NCI-H1105 (cell line): ENCODE data around the gene WDR45B.
"Not testable (repeated sequence)": the region's sequence is repeated elsewhere in the genome, so short reads cannot be mapped to it uniquely, and the experiment has no call there.

Experiments
- DNase-seq: peaks from one replicate; lab custom pipeline; 2025; lab: John Stamatoyannopoulos, UW

WDR45B gene

DNA sequence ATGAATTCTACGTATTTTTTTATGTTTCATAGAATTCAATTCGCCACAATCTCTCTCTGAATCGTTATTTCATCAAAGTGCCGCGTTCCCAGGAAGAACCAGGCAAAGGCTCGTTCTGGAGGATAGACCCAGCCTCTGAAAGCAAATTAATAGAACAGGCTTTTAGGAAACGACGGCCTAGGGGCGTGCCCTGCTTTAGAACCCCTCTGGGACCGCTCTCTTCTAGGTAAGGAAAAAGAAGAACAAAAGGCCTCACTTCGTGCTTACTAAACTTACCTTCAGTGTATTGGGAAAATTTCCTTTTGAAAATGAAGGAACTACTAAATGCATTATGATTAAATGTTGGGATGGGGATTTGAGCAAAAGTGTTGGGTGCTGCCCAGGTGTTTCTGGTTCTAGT, 65.5 kb downstream of the WDR45B start:
- no peak for DNase-seq

DNA sequence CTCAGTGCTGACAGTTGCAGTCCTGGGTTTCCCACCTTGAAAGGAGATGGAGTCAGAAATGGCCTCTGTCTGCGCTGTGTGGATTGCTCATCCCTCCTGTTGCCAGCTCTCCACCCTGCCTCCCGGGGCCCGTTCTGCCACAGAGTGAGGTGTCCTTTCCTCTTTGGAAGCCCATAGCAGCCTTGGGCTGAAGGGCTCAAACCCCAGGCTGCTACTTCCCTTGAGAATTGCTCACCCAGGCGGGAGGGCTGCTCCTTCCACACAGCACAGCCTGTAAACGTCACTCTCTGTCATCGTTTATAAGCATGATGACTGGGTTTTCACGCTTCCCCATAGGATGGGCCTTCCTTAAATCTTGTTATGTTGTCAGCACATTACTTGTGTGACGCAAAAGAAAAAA, 66.0 kb downstream of the WDR45B start:
- no peak for DNase-seq

DNA sequence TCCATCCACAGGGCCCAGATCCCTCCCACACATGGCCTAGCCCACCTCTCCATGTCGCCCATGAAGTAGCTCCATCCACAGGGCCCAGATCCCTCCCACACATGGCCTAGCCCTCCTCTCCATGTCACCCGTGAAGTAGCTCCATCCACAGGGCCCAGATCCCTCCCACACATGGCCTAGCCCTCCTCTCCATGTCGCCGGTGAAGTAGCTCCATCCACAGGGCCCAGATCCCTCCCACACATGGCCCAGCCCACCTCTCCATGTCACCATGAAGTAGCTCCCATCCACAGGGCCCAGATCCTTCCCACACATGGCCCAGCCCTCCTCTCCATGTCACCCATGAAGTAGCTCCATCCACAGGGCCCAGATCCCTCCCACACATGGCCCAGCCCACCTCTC, 68.3 kb downstream of the WDR45B start:
- not testable (repeated sequence) for DNase-seq

DNA sequence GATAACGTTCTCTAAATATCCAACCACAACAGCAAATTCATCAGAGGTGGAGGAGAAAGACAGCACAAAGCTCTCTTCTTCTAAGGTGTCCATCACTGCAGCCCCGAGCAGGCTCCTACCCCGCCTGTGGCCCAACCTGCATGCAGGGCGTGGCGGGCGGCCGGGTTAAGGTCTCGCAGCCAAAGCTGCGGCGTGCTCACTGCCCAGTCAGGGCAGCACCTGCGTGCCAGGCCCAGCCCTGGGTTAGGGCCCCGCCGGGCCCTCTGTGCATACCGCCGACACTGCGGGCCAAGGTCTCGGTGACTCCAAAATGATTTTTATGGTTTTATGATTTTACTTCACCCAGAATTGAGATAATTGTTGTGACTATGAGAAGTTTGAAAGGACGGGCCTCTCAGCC, 70.9 kb downstream of the WDR45B start:
- no peak for DNase-seq

DNA sequence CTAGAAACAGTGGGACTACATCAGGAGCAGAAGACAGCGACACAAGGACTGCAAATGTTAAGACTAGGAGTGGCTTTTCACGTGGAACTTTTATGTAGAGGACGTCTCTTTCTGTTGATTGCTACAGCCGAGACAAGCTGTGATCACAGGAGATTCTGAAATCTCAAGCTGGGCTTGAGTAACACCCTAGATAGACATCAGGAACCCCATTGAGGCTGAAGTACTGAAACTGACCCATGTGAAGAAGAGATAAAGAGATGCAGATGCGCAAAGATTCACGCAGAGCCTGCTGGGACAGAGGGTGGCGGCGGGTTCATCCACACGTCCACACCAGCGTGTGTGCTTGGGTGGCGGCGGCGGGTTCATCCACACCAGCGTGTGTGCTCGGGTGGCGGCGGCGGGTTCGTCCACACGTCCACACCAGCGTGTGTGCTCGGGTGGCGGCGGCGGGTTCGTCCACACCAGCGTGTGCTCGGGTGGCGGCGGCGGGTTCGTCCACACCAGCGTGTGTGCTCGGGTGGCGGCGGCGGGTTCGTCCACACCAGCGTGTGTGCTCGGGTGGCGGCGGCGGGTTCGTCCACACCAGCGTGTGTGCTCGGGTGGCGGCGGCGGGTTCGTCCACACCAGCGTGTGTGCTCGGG, 72.5 kb downstream of the WDR45B start:
- DNase-seq = not testable (repeated sequence)

DNA sequence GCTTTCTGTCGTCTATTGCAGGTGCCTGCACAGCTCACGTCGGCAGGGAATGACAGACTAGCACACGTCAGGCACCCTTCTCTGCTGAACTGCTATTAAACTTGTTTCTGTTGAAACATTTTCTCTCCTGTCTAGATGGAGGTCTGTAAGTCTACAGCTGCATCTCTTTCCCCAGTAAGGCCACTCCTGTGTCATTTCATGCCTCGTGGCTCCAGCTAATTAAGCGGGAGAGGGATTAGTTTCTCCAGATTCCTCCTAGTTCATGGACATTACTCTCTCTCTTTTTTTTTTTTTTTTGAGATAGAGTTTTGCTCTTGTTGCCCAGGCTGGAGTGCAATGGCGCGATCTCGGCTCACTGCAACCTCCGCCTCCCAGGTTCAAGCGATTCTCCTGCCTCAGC, 74.2 kb downstream of the WDR45B start:
- no peak for DNase-seq

DNA sequence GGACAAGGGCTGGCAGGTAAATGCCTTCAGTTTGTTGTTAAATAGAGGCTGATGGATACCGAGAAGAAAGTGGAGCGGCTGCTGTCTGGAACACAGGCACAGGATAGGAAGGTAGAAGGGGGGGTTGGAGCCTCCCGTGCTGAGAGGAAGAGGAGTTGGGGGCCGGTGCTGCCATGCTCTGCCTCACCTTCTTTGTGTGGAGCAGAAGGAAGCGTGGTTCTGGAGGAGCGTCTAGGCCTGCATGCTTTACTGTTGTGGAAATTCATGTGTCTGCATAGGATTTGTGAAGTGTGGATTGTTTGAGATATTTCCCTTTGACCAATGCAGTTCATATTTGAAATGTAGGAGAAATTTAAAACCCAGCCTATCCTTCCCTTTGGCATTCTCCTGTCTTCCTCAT, 76.4 kb downstream of the WDR45B start:
- no peak for DNase-seq

DNA sequence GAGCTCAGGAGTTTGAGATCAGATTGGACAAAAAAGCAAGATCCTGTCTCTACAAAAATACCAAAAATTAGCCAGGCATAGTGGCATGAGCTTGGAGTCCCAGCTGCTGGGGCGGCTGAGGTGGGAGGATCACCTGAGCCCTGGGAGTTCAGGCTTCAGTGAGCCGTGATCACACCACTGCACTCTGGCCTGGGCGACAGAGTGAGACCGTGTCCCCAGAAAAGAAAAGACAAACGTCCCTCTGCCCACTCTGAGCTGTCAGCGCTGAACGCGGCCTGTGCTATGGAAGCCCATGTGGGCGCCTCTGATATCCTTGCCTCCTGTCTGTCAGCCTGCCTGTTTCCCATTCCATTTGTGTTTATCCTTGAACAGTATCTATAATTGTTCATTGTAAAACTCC, 78.0 kb downstream of the WDR45B start:
- DNase-seq = no peak

DNA sequence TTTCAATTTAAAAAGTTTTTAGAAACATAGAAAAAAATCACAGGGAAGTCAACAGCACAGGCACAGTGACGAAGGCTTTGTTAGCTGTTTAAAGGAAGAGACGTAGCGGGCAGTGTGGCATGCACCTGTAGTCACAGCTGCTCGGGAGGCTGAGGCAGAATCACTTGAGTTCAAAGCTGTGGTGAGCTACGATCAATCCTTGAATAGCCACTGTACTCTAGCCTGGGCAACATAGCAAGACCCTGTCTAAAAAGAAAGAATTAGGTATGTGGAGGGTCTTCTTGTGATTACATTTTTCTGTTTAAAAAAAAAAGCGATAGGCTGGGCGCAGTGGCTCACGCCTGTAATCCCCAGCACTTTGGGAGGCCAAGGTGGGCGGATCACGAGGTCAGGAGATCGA, 78.6 kb downstream of the WDR45B start:
- DNase-seq = no peak

DNA sequence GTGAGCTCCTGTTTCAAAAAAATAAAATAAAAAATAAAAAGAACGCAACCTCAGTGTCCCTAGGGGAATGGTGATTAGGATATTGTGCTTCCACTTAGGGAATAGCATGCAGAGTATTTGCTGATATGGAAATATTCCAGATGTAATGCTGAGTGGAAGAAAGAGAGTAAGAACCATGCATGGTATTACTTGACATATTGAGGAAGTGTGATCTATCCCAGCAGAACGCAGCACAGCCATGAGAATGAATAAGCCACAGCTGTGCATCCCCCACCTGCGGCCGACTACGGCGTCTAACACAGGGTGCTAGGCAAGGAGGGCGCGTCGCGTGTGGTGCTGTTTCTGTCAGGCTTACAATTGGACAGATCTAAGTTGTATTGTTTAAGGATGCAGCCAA, 79.2 kb downstream of the WDR45B start:
- no peak for DNase-seq

DNA sequence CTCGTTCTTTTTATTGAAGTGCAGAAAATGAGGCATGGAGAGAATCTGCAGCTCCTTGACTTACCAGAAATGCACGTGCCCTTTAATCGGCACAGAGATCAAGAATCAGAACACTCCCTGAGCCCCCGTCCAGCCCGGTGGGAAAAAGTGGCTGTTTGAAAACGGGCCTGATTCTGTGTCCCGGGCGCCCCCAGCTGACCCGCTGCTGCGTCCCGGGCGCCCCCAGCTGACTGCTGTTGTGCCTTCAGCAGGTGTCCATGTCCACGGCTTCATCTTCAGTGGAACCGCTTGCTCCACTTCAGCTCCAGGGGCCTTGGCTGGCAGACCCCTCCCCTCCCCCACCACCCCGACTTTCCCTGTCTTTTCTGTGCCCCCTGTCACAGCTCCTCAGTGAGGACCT, 81.0 kb downstream of the WDR45B start:
- DNase-seq = no peak

DNA sequence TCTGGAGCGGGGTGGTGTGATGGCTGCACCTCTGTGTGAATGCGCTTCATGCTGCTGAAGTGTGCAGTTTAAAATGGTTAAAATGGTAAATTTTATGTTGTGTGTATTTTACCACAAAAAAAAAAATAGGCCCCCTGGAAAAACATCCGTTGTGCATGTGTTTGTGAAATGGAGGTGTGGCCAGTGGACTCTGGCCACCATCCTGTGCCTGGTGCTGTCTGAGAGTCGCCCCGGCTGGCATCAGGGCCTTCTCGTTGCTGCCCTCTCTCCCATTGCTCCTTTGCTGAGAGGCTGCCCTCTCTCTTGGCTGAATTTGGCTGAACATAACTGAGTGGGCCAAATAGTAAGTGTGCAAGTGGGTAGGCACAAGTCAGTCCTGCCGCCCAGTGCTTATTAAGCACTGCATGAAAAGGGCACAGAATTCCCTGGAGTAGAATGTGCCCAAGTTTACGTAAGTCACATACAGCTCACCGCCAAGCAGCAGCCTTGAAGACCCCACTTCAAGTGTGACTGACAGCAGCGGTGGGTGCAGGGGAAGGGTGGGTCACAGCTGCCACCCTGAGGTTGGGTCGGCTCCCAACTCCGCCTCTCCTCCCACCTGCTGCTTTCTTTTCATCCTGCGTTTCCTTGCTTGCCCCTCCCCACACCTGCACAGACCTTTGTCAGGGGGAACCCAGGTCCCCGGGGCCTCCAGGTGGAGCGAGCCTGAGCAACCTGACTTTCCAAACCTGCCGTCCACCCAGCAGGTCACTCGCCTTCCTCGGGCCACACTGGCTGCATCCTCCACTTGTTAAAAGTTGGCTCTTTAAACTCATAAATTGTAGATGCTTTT, 81.9 kb downstream of the WDR45B start:
- no peak for DNase-seq

DNA sequence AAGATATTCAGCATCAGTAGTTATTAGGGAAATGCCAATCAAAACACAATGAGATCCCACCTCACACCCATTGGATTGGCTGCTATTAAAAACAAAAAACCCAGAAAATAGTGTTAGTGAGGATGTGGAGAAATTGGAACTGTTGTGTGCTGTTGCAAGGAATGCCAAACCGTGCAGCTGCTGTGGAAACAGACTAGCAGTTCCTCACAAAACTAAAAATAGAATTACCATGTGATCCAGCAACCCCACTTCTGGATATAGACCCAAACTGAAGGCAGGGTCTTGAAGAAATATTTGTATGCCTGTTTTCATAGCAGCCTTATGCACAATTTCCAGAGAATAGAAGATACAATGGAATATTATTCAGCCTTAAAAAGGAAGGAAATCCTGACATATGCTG, 82.7 kb downstream of the WDR45B start:
- DNase-seq = no peak
